Epithelial cell of prostate (primary cell): ENCODE data around the gene PER3.

ENCODE experiments used
- DNase-seq: peaks from one replicate; pipeline ENCODE4 v3.0.0-alpha.2; 2011; ENCODE audit warnings: low read depth, low spot score
- H3K27ac ChIP-seq: fragments of 450-650 bp; 2 replicates; pipeline ENCODE4 v1.5.1; 2017; ENCODE audit warnings: mild to moderate bottlenecking

PER3 gene

DNA sequence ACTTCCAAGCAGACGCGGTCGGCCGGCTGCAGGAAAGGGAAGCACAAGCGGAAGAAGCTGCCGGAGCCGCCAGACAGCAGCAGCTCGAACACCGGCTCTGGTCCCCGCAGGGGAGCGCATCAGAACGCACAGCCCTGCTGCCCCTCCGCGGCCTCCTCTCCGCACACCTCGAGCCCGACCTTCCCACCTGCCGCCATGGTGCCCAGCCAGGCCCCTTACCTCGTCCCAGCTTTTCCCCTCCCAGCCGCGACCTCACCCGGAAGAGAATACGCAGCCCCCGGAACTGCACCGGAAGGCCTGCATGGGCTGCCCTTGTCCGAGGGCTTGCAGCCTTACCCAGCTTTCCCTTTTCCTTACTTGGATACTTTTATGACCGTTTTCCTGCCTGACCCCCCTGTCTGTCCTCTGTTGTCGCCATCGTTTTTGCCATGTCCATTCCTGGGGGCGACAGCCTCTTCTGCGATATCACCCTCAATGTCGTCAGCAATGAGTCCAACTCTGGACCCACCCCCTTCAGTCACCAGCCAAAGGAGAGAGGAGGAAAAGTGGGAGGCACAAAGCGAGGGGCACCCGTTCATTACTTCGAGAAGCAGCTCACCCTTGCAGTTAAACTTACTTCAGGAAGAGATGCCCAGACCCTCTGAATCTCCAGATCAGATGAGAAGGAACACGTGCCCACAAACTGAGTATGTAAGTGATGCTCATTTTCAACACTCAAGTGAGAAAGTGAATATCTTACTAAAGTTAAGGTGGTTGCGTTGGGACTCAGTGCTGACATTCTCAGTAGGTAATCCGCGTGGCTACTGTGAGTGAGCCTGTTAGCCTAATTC is 43.2 kb downstream of the PER3 start:
- no peak overlapping the region for H3K27ac ChIP-seq
- DNase-seq, result no peak

DNA sequence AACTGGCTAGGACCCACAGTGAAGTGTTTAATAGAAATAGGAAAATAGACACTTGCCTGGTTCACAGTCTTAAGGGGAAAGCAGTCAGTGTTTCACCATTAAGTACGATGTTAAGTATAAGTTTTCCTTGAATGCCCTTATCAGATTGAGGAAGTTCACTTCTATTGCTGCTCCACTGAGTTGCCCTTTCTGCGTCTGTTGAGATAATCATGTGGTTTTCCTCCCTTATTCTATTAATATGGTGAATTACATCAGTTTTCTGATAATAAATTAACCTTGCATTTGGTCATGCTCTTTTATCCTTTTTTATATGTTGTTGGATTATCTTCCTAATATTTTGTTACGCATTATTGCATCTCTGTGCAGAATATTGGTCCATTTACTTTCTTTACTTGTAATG is 47.4 kb downstream of the PER3 start:
- DNase-seq, result no peak
- H3K27ac ChIP-seq, result no peak overlapping the region

DNA sequence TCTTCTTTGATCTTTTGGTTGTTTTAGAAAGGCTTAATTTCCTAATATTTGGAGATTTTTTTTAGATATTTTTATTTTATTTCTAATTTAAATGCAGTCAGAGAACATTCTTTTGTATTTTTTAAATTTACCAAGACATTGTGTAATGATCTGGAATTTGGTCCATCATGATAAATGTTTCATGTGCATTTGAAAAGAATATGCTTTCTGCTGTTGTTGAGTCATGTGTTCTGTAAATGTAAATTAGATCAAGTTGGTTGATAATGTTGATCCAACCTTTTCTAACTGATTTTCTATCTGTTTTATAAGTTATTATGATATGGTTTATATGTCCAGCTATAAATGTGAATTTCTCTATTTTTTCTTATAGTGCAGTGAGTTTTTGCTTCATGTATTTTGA is 48.9 kb downstream of the PER3 start:
- DNase-seq, result no peak

DNA sequence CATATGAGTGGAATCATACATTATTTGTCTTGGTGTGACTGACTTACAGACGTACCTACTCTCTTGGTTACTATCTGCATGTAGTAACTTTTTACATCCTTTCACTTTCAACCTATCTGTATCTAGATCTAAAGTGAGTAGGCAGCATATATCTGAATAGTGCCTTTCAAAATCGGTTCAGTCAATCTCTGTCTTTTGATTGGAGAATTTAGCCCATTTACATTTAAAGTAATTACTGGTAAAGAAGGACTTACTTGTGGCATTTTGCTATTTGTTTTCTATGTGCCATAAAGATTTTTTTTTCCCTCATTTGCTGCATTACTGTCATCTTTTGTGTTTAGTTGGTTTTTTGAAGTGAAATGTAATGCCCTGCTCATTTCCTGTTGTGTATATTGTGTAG is 54.6 kb downstream of the PER3 start:
- no peak overlapping the region for H3K27ac ChIP-seq
- DNase-seq, result no peak

More for the DNA sequence above, 48.9 kb downstream of the PER3 start:
- H3K27ac ChIP-seq, result no peak overlapping the region

DNA sequence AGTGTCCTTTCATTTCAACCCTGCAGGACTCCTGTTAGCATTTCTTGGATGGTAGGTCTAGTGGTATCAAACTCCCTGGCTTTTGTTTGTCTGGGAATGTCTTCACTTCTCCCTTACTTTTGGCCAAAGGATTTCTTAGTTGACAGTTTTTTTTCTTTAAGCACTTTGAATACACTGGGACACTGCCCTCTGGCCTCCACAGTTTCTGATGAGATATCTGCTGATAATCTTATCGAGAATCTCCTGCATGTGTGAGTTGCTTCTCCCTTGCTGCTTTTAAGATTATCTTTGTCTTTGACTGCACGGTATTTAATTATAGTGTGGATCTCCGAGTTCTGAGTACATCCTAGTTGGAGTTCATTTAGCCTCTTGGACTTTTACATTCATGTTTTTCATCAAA is 55.4 kb downstream of the PER3 start:
- DNase-seq, result no peak

DNA sequence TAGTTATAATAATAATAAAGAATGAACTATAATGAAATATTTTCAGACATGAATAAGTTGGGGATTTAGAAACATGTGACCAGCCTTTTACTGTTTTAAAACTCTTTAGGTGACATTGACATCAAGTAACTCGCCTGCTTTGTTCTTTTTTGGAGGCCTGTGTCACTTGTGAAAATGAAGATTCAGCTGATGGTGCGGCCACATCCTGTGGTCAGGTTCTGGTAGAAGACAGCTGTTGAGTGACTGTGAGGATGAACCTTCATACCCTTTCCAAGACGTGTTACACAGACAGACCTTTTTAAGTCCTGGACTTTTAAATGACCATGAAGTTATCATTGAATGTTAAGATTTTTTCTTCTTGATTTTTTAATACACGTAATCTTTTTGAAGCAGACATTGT is 58.4 kb downstream of the PER3 start:
- DNase-seq, result no peak

More for the DNA sequence above, 55.4 kb downstream of the PER3 start:
- H3K27ac ChIP-seq, result no peak overlapping the region

DNA sequence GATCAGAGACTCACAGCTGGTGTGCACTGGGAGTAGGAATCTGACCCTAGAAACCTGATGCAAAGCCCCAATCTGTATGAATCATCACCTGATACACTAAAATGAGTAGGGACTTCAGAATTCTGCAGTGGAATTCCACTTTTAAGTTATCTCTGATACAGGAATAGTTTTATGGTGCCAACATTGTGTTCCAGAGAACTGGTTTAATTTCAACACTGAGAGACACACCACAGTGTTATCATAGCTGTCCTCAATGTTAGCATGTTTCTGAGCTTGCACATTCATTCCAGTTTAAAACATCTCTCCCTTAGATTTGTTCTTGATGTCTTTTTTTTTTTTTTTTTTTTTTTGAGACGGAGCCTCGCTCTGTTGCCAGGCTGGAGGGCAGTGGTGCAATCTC is 61.7 kb downstream of the PER3 start:
- no peak overlapping the region for H3K27ac ChIP-seq
- no peak for DNase-seq

More for the DNA sequence above, 58.4 kb downstream of the PER3 start:
- H3K27ac ChIP-seq, result no peak overlapping the region

DNA sequence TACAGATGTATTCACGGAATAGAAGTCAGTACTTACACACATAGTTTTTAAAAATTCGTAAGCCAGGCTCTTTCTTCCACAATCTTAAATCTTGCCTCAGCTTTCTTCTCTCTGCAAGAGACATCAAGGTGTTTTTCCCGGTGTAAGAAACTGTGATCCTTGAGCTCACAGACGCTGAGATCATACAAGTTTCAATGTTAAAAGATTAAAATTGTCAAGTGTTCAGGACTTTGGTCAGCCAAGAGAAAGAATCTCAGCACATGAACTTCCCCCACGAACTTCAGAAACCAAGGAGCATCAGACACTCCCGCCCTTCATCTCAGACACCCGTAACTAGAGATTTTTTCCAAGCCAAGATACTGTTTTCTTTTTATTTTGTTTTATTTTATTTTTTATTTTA is 62.6 kb downstream of the PER3 start:
- no peak overlapping the region for H3K27ac ChIP-seq
- no peak for DNase-seq

DNA sequence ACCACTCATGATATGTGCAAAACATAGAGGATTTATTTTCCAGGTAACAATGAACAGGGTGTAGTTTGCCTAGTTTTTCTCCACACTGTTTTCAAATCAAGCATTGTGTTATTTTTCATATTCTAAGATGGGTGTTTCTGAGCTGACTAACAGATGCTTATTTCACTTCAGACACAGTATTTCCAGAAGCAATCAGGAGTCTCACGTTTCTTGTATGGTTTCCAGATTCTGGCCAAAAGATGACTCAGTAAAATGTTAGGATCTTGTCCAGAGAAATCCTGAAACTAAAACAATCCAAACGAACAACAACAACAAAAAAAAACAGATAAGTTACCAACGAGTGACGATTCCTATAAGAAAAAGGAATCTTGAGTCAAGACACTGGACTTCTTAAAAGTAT is 63.5 kb downstream of the PER3 start:
- no peak for DNase-seq
- H3K27ac ChIP-seq, result no peak overlapping the region

DNA sequence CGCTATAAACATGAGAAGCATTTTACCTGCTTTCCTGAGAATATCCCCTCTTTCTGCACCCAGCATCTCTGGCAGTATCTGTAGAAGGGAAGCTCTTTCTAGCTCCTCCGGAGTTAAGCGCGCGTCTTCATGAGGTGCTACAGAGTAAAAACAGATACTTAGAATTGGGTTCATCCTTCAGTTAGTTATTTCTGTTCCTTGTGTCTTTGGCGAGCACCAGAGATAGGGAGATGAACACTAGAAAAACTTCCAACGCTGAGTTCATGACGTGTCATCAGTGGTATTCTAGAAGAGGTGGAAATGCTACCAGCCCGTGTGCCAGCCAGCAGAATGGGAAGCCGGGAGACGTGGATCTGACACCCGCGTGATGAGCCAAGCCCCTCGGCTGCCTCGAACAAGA is 66.7 kb downstream of the PER3 start:
- no peak overlapping the region for H3K27ac ChIP-seq
- DNase-seq, result no peak

DNA sequence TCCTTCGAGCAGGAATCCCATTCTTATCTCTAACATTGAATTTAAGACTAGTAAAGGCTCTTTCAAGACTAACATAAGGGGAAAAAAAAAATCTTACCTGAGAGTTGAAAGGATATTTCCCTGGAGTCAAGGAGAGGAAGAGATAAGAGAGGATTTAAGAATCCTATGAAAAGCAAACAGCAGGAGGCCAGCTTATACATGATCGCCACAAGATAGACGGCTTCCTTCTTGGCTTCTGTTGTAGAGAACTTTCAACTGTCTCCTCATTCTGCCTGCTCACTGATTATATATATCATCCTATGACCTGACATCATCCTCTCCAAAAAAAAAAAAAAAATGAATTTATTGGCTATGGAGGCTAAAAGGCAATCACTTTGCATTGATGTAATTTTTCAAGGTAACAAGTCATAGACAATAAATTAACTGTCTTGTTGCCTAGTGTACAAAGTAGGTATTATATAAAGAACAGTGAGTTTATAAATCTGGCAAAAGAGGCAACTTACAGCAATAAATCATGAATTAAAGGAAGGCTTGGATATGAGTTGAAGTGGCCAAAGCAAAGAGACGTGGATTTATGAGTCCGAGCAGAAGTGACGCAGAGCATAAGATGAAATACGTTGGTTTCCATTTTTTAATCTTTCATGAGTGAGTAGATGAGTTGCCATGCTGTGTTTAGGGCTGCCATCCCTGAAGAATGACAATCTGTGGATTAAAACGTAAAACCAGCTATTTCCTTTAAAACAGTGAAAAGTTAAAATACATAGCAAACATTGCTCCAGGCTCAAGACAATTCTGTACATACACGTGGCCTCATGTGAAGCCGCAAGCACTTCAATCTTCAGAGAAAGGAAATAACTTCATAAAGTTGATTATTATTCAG is 69.0 kb downstream of the PER3 start, which contains the start of gene UTS2:
TSS of gene UTS2 (minus strand) at position 262 of the 880 bp plus-strand sequence. CDS start at position 200, 62 bp downstream.
- H3K27ac ChIP-seq, result no peak within 1 kb of the TSS
- DNase-seq, result no peak

DNA sequence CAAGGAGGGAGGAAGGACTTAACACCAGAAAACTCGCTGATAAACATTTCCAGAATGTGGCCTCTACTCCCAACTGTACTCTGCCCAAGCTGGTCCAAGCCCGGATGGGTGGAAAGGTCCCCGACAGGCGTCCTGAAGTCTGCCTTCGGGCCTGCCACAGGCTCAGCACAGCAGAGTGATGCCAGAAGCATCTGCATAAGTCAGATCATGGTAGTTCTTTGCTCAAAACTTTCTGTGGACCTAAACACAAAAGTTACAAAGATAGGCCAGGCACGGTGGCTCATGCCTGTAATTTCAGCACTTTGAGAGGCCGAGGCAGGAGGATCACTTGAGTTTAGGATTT is 69.6 kb downstream of the PER3 start:
- no peak for DNase-seq
- H3K27ac ChIP-seq, result no peak overlapping the region

DNA sequence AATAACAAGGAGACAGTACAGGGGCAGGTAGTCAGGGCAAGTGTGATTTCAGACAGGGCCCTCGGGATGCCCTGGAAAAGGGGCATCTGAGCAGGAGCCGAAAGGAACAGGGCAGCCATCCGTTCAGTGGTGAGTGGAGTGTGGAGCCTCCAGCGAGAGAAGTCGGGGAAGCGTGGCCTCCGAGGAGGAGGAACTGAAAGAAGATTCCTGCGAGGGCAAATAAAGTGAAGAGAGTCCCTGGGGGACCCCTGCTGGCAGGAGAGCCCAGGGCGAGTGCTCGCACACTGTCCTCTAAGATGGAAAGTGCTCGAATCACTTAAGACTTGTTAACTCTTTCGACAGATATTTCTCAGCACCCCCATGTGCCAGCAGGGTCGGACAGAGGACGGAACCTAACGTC is 72.3 kb downstream of the PER3 start:
- no peak overlapping the region for H3K27ac ChIP-seq
- DNase-seq, result no peak

DNA sequence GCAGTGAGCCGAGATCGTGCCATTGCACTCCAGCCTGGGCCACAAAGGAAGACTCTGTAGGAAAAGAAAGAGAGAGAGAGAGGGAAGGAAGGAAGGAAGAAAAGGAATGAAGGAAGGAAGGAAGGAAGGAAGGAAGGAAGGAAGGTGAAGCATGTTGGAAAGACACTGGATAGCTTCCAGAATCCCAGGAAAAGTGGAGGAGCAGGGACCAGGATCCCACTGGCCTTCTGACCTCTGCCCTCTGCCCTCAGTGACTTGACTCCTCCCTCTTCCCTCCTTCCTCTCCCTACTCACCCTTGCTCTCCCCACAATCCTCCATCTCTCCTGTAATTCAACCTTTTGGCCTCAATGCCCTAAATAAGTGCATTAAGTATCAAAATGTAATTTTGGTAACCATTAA is 72.9 kb downstream of the PER3 start:
- H3K27ac ChIP-seq, result no peak overlapping the region
- no peak for DNase-seq

DNA sequence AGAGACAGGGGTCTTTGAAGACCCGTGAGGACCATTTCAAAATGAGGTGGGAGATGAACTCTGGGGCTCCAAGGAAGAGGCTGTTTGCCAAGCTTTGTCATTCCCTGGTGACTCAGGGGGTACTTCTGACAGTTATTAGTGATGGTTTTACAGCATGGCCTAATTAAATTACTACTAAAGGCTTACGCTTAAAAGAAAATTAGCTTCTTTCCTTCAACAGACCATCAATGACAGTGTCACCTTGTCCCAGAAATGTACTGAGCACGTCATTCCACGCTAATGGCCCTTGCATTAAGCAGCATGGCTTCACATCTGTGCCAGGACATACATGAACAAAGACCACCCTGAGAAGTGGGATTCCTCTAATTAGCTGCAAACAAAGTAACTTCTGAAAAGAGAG is 73.9 kb downstream of the PER3 start:
- no peak overlapping the region for H3K27ac ChIP-seq
- DNase-seq, result no peak

DNA sequence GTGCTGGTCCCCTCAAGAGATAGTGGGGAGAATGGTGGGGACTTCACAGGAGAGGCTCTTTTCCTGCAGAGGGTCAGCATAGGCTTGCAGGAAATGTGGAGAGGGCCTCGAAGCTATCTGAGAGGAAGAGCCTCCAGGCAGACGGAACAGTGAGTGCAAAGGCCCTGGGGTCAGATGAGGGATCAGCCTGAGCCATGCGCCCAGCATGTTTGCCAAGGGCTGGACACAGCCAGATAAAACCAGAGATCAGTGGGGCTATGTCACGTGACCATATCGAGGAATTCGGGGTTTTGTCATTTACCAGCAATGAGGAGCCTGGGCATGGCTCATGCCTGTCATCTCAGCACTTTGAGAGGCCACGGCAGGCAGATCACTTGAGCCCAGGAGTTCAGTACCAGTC is 75.3 kb downstream of the PER3 start:
- DNase-seq, result no peak
- no peak overlapping the region for H3K27ac ChIP-seq

DNA sequence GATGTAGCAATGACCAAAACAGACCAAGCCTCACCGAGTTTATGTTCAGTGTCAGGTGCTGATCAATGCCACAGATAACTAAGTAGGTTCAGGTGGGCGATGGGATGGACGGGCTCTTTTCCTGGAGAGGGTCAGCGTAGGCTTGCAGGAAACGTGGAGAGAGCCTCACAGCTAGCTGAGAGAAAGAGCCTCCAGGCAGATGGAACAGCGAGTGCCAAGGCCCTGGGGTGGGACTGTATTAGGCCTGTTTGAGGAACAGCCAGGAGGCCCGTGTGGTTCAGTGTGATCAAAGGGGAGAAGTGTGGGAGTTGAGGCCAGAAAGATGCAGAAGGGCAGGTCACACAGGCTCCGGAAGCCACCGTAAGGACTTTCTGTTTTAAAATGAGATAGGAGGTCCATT is 76.0 kb downstream of the PER3 start:
- no peak overlapping the region for H3K27ac ChIP-seq

DNA sequence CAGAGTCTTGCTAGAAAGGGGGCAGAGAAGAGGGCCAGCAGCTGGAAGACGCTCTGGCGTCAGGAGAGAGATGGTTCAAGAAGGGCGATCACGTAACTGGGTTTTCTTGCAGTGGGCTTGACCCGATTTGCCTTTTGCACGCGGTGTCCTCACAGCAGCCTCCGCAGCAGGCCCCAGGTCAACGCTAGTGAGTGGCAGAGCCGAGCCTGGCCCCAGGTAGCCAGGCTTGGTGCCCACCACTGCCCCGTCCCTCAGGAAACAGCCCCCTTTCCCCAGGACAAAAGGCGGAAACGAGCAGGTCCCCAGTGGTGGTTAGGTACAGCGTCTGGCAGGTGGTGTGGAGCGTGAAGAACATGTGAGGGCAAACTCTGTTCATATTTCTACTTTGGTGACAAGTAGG is 77.4 kb downstream of the PER3 start:
- H3K27ac ChIP-seq, result no peak overlapping the region
- no peak for DNase-seq

More for the DNA sequence above, 76.0 kb downstream of the PER3 start:
- no peak for DNase-seq

DNA sequence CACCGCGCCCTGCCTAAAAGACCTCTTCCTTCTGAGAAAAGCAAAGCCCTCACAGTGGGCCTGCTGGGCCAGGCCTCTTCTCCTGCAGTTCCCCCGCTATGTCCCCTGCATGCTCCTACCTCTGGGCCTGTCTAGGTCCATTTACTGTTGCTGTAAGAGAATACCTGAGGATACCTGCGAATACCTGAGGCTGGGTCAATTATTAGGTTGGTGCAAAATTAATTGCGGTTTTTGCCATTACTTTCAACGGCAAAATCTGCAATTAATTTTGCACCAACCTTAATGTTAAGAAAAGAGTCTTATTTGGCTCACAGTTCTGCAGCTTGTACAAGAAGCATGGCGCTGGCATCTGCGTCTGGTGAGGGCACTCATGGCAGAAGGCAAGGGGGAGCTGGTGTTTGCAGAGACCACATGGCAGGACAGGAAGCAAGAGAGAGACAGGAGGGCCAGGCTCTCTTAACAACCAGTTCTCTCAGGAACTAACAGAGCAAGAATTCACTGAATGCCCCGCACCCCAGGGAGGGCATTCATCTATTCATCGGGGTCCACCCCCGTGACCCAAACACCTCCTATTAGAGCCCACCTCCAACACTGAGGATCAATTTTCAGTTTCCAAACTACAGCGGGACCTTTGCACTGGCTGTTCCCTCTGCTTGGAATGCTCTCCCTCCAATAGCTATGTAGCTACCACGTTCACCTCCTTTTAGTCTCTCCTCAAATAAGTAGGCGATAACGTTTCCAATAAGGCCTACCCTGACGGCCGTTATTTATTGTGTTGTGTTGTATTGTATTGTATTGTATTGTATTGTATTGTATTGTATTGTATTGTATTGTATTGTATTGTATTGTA is 78.3 kb downstream of the PER3 start:
- no peak for DNase-seq
- no peak overlapping the region for H3K27ac ChIP-seq

DNA sequence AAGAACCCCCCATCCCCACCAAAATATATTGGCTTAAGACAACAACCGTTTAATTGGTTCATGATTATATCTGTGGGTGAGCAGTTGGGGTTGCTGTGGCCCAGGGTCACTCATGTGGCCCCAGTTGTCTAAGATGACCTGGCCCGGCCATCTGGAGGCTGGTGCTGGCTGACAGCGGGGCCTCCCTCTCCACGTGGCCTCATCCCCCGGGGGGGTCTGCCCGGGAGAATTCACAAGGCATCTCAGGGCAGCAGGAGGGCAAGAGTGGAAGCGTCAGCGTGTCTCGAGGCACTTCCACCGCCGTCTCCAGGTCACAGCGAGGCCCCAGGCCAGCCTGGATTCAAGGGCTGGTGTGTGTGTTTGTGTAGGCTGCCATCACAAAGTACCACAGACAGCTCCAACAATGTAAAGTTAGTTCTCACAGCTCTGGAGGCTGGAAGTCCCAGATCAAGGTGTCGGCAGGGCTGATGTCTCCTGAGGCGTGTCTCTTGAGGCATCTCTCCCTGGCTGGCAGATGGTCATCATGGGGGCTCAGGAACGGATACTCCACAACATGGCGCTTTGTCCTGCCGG is 79.8 kb downstream of the PER3 start:
- no peak for DNase-seq
- H3K27ac ChIP-seq, result no peak overlapping the region
